DLD1 (cell line): ENCODE data around the gene PPFIBP1.
"Not testable (repeated sequence)": the region's sequence is repeated elsewhere in the genome, so short reads cannot be mapped to it uniquely, and the experiment has no call there.

Source experiments
- in situ Hi-C: cut with HindIII; loops from 2 replicates; pipeline ENCODE4 v1.10.0; 2017; ENCODE audit warnings: low sequenced_read_pairs

Gene PPFIBP1

DNA sequence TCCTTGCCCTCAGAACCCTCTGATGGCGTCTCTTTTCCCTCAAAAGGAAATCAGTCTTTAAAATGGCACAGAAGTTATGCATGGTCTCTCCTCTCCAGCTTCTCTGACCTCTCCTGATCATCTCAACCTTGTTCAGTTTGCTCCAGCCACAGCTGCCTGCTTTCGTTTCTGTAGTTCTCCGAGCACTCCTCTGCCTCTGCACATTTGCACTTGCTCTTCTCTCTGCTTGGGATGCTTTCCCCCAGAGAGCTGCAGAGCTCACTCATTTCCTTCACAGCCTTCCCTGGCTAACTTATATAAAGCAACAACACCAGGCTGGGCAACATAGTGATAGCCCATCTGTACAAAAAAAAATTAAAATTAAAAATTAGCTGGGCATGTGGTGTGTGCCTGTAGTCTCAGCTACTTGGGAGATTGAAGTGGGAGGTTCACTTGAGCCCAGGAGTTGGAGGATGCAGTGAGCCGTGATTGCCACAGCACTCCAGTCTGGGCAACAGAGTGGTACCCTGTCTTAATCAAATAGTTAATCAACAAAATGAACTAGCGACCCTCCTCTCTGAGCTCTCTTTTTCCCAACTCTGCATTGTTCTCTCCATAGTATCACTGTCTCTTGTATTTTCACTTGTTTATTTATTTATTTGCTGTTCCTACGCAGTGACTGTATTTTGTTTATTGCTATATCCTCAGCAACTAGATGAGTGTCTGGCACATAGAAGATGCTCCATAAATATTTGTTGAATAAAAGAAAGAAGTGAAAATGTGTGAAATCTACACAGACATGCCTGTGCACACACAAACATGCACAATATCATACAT, 37.7 kb downstream of the PPFIBP1 start:
- in situ Hi-C loops: no loop called here

- in situ Hi-C loops: no loop called here
Observed at GRCh38 chr12:27564612-27565213, 40.7 kb downstream of the PPFIBP1 start.

DNA sequence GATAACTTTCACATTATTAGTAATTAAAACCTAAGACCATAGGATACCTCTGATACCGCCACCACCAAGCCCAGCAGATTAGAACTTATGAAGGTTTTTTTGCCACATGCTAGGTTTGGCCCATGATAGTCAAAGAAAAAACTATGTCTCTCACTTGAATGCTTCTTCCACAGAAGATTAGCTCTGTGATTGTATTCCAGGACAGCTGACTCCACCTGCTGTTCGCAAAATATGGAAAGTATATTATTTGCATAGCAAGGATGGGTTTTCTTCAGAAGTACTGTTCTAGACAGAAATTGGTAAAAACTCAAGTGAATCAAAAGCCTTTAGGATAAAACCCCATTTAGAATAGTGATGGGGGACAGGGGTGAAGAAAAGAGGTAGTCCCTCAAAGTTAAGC, 42.2 kb downstream of the PPFIBP1 start:
- in situ Hi-C loops: no loop called here

DNA sequence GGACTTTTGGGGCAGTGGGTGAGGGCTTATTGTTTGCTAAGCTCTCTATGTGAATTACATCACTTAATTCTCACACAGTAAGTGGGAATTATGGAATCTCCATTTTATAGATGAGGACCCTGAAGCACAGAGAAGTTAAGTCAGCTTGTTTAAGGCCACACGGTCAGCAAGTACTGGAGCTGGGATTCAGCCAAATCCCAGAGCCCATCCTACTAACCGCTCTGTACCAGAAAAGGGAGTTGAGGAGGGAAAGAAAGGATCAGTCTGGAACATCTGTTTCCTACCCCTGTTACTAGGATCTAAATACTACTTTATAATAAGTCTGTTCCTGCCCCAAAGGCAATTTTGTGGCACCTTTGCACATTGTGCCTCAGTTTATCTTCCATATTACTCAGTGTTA, 42.6 kb downstream of the PPFIBP1 start:
- in situ Hi-C loops: no loop called here

DNA sequence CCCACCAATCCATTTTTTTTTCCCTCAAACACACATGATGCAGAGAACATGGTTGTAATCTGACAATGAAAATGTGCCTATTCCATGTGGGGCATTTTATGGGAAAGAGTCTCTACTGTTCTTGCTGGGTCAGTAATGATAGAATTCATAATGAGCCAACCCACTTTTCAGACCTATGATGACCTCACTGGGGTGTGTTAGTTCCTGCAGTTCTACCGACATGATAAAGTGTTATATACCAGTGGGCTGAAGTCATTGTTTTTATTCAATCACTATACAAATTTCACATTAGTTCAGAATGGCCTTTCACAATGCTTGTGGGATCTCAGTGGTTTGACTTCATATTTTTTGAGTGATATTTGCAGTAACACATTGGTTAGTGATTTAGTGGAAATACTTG, 47.5 kb downstream of the PPFIBP1 start:
- in situ Hi-C loops: no loop called here

GRCh38 chr12:27572486-27573255, 48.7 kb downstream of the PPFIBP1 start:
- in situ Hi-C loops: no loop called here

- in situ Hi-C loops: no loop called here
Observed at GRCh38 chr12:27573972-27574371, 50.0 kb downstream of the PPFIBP1 start.

DNA sequence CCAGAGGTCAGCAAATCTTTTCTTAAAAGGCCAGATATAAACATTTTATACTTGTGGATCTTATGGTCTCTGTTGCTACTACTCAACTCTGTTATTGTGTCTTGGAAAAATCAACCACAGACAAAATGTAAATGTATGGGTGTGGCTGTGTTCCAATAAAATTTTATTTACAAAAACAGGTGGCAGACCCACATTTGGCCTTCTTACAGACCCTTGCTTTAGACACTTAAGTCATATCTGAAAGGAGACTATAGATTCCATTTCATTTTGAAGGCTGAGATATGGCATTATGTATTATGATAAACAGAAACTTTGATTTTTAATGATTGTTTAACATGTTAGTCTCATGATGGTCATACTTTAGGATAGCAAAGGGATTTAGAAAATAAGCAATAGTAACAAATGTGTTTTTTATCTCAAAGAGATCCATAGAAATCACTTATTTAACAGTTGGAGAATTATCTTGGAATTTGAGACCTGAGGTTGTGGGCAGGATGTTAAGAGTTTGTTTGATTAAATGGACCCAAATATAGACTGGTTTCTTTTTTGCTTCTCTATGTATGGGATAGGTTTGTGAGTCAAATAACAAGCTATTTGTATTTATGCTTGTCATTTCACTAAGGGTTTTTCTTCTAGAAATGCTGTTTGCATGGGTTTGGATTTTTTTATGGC, 51.2 kb downstream of the PPFIBP1 start:
- in situ Hi-C loops: no loop called here

DNA sequence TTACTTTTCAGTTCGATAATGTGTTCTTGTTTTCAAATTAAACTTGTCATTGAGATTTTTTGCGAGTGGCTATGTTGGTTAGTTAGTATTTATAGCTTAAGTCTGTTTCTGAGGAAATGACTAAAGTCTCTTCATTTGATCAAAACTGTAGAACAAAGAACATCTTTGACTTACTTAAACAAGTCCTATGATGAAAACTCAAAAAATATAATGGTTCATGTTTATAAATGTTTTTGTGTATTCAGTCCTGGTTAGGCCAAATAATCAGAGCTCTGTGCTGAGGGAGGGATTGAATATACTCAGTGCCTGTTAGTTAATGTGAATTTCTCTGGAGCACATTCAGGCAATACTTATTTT, 51.7 kb downstream of the PPFIBP1 start:
- in situ Hi-C loops: no loop called here

DNA sequence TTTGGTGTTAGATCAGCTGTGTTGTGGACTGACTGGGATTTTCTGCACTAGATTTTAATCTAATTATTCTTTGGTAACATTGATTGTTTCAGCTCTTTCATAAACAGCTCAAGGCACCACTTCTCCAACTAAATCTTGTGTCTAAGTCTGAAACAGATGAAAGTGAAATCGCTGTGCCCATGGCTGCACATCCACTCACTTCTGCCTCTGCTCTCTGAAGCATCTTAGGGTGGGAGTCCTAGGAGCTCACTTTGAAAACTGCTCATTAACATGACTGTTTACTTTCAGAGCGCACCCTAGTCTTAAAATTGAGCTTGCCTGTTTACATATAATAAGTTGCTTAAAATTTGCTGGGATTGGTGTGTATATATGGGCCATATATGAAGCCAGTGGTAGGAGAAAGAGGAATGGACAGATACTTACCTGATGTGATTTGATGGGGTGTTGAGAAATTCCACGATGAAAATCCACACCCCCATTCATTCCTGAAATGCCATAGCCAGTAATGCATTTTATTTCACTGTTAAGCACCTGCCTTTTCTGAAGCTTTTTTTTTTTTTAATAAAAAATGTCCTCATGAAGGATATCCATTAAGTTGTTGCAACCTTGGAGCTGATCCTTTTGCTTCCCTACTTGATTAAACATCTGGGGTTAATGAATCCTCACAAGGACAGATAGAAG, 52.8 kb downstream of the PPFIBP1 start:
- in situ Hi-C loops: no loop called here

DNA sequence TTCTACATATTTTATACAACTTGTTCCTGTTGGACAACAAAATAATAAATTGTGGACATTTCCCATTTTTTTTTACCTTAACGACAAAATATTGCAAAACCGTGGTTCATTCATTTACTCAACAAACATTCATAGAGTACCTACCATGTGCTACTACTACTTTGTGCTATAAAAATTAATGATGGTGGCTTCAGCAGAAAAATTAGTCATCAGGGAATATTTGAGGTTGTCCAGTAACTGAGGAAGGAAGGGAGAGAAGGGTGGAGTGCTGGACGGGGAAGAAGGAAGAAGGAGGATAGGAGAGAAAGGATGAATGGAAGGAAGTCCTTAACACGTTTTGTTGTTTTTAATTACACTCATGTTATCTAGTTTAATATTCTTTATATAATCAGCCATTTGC, 53.7 kb downstream of the PPFIBP1 start:
- in situ Hi-C loops: no loop called here

DNA sequence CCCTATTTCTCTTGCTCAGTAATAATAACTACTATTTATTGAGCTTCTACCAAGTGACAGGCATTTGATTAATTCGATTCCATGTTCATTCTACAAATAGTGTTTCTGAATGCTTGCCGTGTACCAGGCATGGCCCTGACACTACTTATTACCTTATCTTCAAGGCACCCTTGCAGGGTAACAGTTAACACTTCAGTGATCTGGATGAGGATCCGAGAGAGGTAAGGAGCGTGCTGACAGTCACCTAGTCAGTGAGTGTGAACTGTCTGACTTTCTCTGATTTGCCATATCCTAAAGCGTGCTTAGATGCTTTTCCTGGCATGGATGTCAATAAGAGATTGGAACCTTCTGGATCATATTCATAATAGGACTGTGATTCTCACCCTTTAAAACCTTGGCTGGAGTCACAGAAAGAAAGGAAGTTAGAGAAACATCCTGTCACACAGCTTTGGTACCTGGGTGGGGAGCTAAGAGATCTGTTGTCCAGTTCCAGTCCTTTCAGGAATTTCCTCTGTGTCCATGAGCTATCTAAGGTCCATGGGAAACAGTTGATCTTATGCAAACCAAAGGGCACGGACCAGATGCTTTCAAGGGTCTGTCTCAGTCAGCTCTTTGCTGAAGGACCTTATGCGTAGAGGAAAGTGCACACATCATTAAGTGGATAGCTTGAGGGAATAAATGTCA, 54.8 kb downstream of the PPFIBP1 start:
- in situ Hi-C loops: no loop called here

DNA sequence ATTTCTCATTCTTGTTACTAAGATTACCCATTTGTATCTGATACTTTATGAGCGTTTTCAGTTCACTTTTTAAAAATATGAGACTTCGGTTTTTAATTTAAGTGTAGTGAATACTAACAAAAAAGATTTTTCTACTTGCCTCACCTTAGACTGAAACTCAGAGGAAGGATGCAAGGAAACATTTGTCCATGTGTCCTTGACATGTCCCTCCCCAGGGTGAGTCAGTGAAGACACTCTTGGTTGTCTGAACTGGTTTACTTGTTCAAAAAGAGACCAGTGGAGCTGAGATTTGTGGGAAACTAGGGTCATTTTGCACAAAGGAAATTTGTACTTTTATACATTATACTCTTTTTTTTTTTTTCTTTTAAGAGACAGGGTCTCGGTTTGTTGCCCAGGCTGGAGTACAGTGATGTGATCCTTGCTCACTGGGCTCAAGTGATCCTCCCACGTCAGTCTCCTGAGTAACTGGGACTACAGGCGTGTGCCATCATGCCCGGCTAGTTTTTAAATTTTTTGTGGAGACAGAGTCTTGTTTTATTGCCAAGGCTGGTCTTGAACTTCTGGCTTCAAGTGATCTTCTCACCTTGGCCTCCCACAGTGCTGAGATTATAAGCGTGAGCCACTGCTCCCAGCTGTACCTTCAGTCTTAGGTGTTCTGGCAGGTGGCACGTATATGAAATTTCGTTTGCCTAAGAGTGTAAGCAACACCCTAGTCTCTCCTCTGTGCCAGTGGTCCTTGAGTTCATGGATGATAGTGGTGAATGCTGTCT, 56.7 kb downstream of the PPFIBP1 start:
- in situ Hi-C loops: no loop called here

GRCh38 chr12:27581331-27581671, 57.3 kb downstream of the PPFIBP1 start:
- in situ Hi-C loops: not testable (repeated sequence)

DNA sequence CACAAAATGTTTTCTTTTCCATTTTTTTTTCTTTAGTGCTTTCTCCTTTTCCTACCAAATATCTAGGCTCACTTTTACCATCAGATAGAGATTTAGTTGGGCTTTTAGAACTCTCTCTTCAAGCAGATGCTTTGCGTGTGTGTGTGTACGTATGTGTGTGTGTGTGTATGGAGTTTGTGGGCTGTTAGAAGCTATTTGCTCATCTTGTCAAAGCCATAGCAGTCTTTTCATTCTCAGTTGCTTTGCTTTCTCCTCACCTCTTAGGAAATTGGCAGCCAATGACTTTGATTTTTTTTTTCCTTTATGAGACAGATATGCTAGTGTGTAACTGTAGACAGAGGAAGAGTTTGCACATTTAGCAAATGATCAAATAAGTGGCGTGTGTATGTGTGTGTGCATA, 57.8 kb downstream of the PPFIBP1 start:
- in situ Hi-C loops: not testable (repeated sequence)

GRCh38 chr12:27582445-27582844, 58.4 kb downstream of the PPFIBP1 start:
- in situ Hi-C loops: not testable (repeated sequence)

DNA sequence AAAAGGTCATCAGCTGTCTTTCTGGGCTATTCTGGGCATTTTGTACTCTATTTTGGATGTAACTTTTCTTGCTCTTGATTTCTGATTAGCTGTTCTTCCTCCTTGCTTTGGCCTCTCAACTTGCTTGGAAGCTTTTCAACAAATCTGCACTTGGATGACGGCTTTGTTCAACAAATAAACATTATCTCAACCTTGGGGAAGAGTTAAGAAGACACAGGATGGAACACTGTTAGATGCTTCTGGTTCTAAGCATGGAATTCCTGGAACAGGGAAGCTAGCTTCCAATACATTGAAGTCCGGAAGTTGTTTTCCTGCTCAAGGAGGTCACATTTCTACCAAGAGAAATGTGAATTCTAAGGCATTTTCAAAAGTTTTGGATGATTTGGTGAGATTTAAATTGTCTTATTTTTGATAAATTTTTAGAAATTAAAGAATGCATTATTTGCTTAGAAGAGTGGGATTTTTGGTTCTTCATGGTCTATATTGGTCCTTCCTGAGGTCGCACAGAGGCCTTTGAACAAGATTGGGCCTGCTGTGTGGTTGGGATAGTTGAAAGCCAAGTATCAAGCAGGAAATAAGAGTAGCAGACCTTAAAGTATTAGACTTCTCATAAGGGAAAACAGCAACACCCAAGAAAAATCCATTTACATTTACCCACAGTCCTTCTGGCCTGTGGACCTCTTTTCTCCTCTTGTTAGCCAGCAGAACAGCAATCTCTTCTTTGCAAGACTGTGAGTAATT, 59.2 kb downstream of the PPFIBP1 start:
- in situ Hi-C loops: no loop called here

DNA sequence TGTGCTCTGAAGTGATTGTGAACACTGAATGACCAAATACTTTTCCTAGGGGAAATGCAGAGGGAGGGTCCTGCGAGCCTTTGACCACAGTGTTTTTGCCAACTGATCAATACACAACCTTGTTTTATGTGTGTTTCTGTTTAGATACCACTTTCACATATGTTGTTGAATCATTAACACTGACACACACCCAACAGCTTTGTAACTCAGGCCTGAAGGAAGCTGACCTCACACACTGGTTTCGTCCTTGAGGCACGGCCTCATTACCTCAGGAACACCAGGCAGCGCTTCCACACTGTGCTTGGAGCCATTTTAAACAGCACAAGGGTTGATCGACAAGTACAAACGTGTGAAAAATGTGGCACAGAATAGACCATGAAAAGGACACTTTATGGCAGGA, 60.0 kb downstream of the PPFIBP1 start:
- in situ Hi-C loops: no loop called here

DNA sequence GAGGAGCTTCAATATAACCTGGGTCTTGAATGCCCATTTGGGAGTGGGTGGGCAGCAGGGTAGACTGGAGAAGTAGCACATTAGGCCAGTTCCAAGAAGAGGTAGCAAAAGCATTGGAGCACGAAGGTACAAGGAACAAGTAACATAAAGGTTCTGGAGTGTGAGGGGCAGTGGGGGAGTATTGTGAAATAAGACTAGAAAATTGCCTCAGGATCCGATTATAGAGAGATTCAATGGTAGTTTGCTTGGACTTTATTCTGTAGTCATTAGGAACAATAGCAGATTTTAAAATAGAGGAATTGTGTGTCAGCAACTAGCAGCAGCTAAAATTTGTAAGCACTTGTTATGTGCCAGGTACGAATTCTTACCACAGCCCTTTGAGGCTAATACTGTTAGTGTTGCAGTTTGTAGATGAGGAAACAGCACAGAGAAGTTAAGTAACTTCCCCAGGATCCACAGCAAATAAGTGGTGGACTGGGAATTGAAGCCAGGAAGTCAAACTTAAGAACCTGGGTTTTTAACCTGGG, 61.8 kb downstream of the PPFIBP1 start:
- in situ Hi-C loops: no loop called here
